AG09309 (cell line): ENCODE data around the gene SLC39A11.
"Not testable (repeated sequence)": the region's sequence is repeated elsewhere in the genome, so short reads cannot be mapped to it uniquely, and the experiment has no call there.

ENCODE experiments used
- DNase-seq: peaks from one replicate; pipeline ENCODE4 v3.0.0-alpha.2; 2010; ENCODE audit warnings: low read depth
- H3K4me3 ChIP-seq: 2 replicates; pipeline ENCODE4 v1.5.1; 2011; ENCODE audit warnings: mild to moderate bottlenecking, low read depth, low read length, moderate library complexity; ENCODE audit not compliant: control insufficient read depth
- TF ChIP-seq, protein P1 (sequence below): IDR thresholded peaks from 2 replicates; pipeline ENCODE4 v1.5.1; 2011; ENCODE audit warnings: mild to moderate bottlenecking, low read depth, low read length, inconsistent platforms; ENCODE audit not compliant: insufficient read depth, control insufficient read depth; ENCODE audit errors: missing control alignments

Gene SLC39A11

DNA sequence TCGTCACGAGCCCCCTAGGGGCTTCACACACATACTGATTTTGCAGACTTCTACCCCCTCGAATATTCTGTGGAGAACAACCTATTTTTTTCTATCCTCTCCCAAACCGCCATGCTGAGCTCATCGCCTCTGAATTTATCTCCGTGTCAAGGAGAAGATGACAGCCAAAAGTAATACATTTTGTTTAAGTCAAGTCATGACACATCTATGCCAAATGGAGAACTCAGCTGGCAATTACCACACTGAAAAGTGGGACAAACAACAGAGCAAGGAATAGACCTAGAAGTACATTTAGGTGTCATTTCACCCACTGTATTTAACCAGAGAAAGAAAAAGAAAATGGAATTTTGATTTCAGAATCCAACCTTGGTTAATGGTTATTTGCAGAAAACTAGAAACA, 260.2 kb downstream of the SLC39A11 start:
- DNase-seq: no peak
- no peak overlapping the region for H3K4me3 ChIP-seq
- TF ChIP-seq, protein P1, sequence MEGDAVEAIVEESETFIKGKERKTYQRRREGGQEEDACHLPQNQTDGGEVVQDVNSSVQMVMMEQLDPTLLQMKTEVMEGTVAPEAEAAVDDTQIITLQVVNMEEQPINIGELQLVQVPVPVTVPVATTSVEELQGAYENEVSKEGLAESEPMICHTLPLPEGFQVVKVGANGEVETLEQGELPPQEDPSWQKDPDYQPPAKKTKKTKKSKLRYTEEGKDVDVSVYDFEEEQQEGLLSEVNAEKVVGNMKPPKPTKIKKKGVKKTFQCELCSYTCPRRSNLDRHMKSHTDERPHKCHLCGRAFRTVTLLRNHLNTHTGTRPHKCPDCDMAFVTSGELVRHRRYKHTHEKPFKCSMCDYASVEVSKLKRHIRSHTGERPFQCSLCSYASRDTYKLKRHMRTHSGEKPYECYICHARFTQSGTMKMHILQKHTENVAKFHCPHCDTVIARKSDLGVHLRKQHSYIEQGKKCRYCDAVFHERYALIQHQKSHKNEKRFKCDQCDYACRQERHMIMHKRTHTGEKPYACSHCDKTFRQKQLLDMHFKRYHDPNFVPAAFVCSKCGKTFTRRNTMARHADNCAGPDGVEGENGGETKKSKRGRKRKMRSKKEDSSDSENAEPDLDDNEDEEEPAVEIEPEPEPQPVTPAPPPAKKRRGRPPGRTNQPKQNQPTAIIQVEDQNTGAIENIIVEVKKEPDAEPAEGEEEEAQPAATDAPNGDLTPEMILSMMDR: no peak

DNA sequence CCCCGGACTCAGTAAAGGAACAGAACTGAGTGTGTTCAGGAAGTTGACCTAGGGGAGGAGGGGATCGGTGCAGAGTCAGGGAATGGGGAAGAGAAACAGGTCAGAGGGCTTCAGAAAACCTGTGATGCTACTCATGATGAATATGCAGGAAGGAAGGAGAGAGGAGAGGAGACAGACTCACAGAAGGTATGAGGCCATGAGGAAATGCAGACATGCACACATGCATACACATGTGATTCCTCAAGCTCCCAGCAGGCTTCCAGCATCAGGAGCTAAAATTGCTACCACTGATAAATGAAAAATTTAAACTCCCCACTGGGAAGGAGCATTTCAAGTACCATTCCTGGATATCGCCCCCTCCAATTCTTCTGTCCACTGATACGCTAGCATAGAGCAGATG, 262.6 kb downstream of the SLC39A11 start:
- H3K4me3 ChIP-seq: no peak overlapping the region
- TF ChIP-seq, protein P1: no peak

DNA sequence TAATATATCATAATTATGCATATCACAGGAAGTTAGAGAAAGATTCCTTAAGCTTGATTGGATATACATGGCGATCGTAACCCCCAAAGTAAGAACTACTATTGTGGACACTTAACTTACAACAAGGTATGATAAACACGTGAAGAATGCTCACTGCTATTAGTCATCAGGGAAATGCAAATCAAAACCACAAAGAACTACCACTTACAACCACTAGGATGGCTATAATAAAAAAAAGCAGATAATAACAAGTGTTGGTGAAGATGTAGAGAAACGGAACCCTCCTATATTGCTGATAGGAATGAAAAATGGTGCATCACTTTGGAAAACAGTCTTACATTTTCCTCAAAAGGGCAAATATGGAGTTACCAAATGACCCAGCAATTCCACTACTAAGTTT, 265.9 kb downstream of the SLC39A11 start:
- TF ChIP-seq, protein P1: no peak
- DNase-seq: no peak

More for the DNA sequence above, 262.6 kb downstream of the SLC39A11 start:
- no peak for DNase-seq

DNA sequence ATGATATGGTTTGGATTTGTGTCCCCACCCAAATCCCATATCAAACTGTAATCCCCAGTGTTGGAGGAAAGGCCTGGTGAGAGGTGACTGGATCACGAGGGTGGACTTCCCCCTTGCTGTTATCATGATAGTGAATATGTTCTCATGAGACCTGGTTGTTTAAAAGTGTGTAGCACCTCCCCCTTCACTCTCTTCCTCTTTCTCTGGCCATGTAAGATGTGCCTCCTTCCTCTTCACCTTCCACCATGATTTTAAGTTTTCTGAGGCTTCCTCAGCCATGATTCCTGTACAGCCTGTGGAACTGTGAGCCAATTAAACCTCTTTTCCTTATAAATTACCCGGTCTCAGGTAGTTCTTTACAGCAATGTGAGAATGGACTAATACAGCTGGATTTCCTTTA, 266.4 kb downstream of the SLC39A11 start:
- H3K4me3 ChIP-seq, DNase-seq: not testable (repeated sequence)

More for the DNA sequence above, 265.9 kb downstream of the SLC39A11 start:
- no peak overlapping the region for H3K4me3 ChIP-seq

DNA sequence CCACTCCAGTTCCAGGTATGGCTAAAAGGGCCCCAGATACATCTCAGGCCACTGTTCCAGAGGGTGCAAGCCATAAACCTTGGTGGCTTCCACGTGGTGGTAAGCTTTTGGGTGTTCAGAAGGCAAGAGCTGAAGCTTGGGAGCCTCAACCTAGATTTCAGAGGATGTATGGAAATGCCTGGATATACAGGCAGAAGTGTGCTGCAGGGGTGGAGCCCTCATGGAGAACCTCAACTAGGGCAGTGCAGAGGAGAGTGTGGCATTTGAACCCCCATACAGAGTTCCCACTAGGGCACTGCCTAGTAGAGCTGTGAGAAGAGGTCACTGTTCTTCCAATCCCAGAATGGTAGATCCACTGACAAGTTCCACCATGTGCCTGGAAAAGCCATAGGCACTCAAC, 267.3 kb downstream of the SLC39A11 start:
- no peak overlapping the region for H3K4me3 ChIP-seq

DNA sequence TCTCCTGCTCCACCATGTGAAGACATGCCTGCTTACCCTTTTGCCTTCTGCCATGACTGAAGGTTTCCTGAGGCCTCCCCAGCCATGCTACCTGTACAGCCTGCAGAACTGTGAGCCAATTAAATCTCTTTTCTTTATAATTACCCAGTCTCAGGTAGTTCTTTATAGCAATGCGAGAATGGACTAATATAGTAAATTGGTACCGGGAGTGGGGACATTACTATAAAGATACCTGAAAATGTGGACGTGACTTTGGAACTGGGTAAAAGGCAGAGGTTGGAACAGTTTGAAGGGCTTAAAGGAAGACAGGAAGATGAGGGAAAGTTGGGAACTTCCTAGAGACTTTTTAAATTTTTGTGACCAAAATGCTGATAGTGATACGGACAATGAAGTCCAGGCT, 268.2 kb downstream of the SLC39A11 start:
- not testable (repeated sequence) for DNase-seq, H3K4me3 ChIP-seq

More for the DNA sequence above, 267.3 kb downstream of the SLC39A11 start:
- no peak for DNase-seq
- TF ChIP-seq, protein P1: no peak

DNA sequence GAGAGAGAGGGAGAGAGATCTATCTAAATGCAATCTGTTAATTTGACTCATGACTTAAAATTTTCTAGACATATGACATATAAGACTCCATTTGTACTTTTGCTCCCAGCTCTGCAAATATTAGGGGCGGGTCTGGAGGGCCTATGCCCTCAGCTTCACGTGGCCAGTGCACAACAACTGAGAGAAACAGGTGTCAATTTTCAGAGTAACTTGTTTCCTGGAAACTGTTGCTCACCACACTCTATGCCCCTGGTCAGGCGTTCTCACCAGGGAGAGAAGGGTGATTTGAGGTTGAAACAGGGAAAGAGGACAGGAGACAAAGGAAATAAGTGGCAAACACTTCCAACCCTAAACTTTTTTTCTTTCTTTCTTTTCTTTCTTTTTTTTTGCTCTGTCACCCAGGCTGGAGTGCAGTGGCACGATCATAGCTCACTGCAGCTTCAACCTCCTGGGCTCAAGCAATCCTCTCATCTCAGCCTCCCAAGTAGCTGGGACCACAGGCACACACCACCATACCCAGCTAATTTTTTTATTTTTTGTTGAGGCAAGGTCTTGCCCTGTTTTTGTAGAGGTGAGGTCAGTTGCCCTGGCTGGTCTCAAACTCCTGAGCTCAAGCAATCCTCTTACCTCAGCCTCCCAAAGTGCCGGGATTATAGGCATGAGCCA, 270.0 kb downstream of the SLC39A11 start:
- DNase-seq: no peak
- TF ChIP-seq, protein P1: no peak

DNA sequence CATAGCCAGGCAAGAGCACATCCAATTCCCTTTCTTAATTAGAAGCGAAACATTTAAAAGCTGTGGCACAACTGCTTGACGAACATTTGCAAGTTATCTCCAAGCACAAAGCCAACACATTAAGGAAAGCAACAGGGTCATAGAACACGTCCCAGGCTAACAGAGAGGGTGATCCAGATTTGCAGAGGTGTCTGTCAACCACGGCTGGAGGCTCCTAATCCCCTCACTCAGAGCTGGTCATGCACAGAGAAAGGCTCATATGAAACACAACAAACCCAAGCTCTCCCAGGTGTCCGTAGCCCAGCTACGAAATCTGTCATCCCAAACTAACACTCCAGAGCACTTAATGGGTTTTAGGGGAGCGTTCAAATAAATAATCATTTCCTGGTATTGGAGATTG, 276.1 kb downstream of the SLC39A11 start:
- H3K4me3 ChIP-seq: no peak overlapping the region
- TF ChIP-seq, protein P1: no peak
- no peak for DNase-seq

More for the DNA sequence above, 270.0 kb downstream of the SLC39A11 start:
- no peak overlapping the region for H3K4me3 ChIP-seq
